Stomach (tissue), 9 donors: ENCODE data around the gene RNASEH2A. TPM values are rescaled to one million over a fixed set of nuclear protein-coding genes. Genes with fewer than 3 reads are reported as not detected.

ENCODE experiments used
- DNase-seq, 2 donors: peaks; one replicate each; pipeline versions ENCODE4 v3.0.0 to v3.0.0-alpha.2; 2013 to 2019
- H3K27ac ChIP-seq, 5 donors: fragments of 200-600 bp in 4 of 5; sonication (generic) in 4 of 5; one replicate each; pipeline ENCODE4 v1.5.1; 2013 to 2019; ENCODE audit warnings: mild to moderate bottlenecking in 1 of 5, moderate library complexity in 1 of 5
- H3K27me3 ChIP-seq, 3 donors: fragments of 200-600 bp; sonication (generic); one replicate each; pipeline ENCODE4 v1.5.1; 2017 to 2019; ENCODE audit warnings: mixed run types in 1 of 3
- H3K36me3 ChIP-seq, 4 donors: fragments of 200-600 bp; sonication (generic); 1 replicate in 3 of 4; 2 replicates in 1 of 4; pipeline ENCODE4 v1.5.1; 2016 to 2019
- H3K4me1 ChIP-seq, 4 donors: fragments of 200-600 bp; sonication (generic); one replicate each; pipeline ENCODE4 v1.5.1; 2016 to 2019
- H3K4me3 ChIP-seq, 4 donors: fragments of 200-600 bp; sonication (generic) in 3 of 4; one replicate each; pipeline ENCODE4 v1.5.1; 2016 to 2019; ENCODE audit warnings: mild to moderate bottlenecking in 1 of 4
- H3K9me3 ChIP-seq, 4 donors: fragments of 200-600 bp; sonication (generic); one replicate each; pipeline ENCODE4 v1.5.1; 2016 to 2019
- CTCF ChIP-seq, 7 experiments: fragments of 450-650 bp in 4 of 7; fragments of 200-600 bp in 3 of 7; sonication (generic) in 3 of 7; IDR thresholded peaks; one replicate each; pipeline ENCODE4 v1.5.1; 2016 to 2019; ENCODE audit warnings: antibody characterized with exemption in 7 of 7, control low read depth in 2 of 7, mild to moderate bottlenecking in 1 of 7
- EP300 ChIP-seq: sonication (generic); formaldehyde crosslinking; IDR thresholded peaks from one replicate; pipeline ENCODE4 v1.6.1; 2017; ENCODE audit warnings: antibody characterized with exemption
- POLR2A ChIP-seq, 4 donors: fragments of 450-650 bp; IDR thresholded peaks; one replicate each; pipeline ENCODE4 v1.6.1; 2016; ENCODE audit warnings: antibody characterized with exemption in 4 of 4, control low read depth in 2 of 4, mild to moderate bottlenecking in 1 of 4, moderate library complexity in 1 of 4
- POLR2AphosphoS5 ChIP-seq, 3 donors: sonication (generic); formaldehyde crosslinking; IDR thresholded peaks; one replicate each; pipeline ENCODE4 v1.6.1; 2016; ENCODE audit warnings: antibody characterized with exemption in 3 of 3
- WGBS, 5 donors: extraction: QIAGEN DNeasy Blood & Tissue Kit in 3 of 5; methylation state at CpG; one replicate each; pipeline versions ENCODE4 v1.1.5 to v1.1.7; 2013 to 2018; 5-methylcytosine and 5-hydroxymethylcytosine counted together
- intact Hi-C: fragments of 100-400 bp; cut with DNase I; formaldehyde crosslinking; loops from one replicate; pipeline ENCODE4 v1.15.1; 2023; ENCODE audit warnings: low total_unique reads
- polyA plus RNA-seq, 3 donors: library from polyadenylated mRNA; stranded (reverse); fragments of 200-250 nt; gene quantifications; one replicate each; pipeline ENCODE4 v1.2.3, GENCODE V29; 2013
- total RNA-seq, 5 donors: library from RNA; depleted of rRNA; stranded (reverse); fragments of >200 nt; gene quantifications; one replicate each; pipeline versions ENCODE4 v1.1.0 to v1.2.3, GENCODE V29; 2014 to 2016
- donor health status: healthy with polysubstance abuse.
- donor health status: Bipolar disorder and iron deficiency.
- donor health status: healthy.

RNASEH2A gene
- total and polyA plus RNA-seq, 8 donors = 0.45 to 36.2 (median 6.3) TPM

GRCh38 chr19:12821761-12822160, 15.4 kb downstream of the RNASEH2A start:
- Histone ChIP-seq H3K4me1 (peaks cover 0 to 10% (median 8%) of the 10 kb centered on the region in 4 donors), H3K27me3 (peaks cover 0 to 41% (median 21%) of the 10 kb centered on the region in 3 donors), H3K9me3 (peaks cover 0 to 9% (median 2%) of the 10 kb centered on the region in 4 donors), H3K27ac (no peak overlapping the region), H3K4me3 (no peak overlapping the region), H3K36me3 (no peaks in the 10 kb centered on the region)
- intact Hi-C loops = no loop called here
- no peak for DNase-seq
- TF ChIP-seq EP300 (no peak), POLR2AphosphoS5 (IDR thresholded peaks at IDR 0.05) (no peak), CTCF (IDR thresholded peaks at IDR 0.05) (no peak), POLR2A (IDR thresholded peaks at IDR 0.05) (no peak)
- WGBS, 5 donors = 82 to 90% (median 86%) methylated on average over 2 of the region's 2 CpGs

GRCh38 chr19:12825254-12826131, 19.1 kb downstream of the RNASEH2A start:
- intact Hi-C loops = no loop called here
- WGBS, 5 donors = 5 to 7% (median 6%) methylated on average over 30 to 46 of the region's 46 CpGs
- peak; percentile 30 to 63 for DNase-seq
- TF ChIP-seq CTCF (IDR thresholded peaks at IDR 0.05) (peak in 2 of 7 experiments; percentile 28 to 29), EP300 (no peak)
- peaks cover 0 to 20% (median 16%) of the 10 kb centered on the region in 4 donors for H3K4me1 ChIP-seq
- no peak overlapping the region for H3K27ac ChIP-seq
- H3K27me3 ChIP-seq = peaks cover 0 to 78% (median 56%) of the 10 kb centered on the region in 3 donors
- H3K9me3 ChIP-seq = peaks cover 0 to 9% (median 2%) of the 10 kb centered on the region in 4 donors
- H3K4me3 ChIP-seq = peak overlapping the region in 1 of 4 donors; percentile 4
- no peaks in the 10 kb centered on the region for H3K36me3 ChIP-seq

- H3K4me1 ChIP-seq = peaks cover 3 to 34% (median 29%) of the 10 kb centered on the region in 4 donors
- H3K27me3 ChIP-seq = peaks cover 21 to 100% (median 81%) of the 10 kb centered on the region in 3 donors
- 5 to 7% (median 6%) methylated on average over 23 of the region's 23 CpGs for WGBS, 5 donors
- no peak for TF ChIP-seq POLR2A (IDR thresholded peaks at IDR 0.05)
- TF ChIP-seq CTCF (IDR thresholded peaks at IDR 0.05) = no peak
- TF ChIP-seq POLR2AphosphoS5 (IDR thresholded peaks at IDR 0.05) = no peak
- TF ChIP-seq EP300 = no peak
- no peak overlapping the region for H3K27ac ChIP-seq
- no peak overlapping the region for H3K4me3 ChIP-seq
- DNase-seq = peak; percentile 49 to 65
- no peaks in the 10 kb centered on the region for H3K9me3 ChIP-seq
- intact Hi-C loops = no loop called here
- H3K36me3 ChIP-seq = no peaks in the 10 kb centered on the region
Measured at GRCh38 chr19:12828494-12828893, 22.1 kb downstream of the RNASEH2A start.

GRCh38 chr19:12833418-12833737, 27.0 kb downstream of the RNASEH2A start:
- intact Hi-C loops = no loop called here
- no peak for TF ChIP-seq POLR2AphosphoS5 (IDR thresholded peaks at IDR 0.05)
- no peak for TF ChIP-seq EP300
- no peak for TF ChIP-seq POLR2A (IDR thresholded peaks at IDR 0.05)
- no peak for TF ChIP-seq CTCF (IDR thresholded peaks at IDR 0.05)
- 1 to 4% (median 3%) methylated on average over 2 to 5 of the region's 5 CpGs for WGBS, 5 donors
- no peak for DNase-seq
- no peaks in the 10 kb centered on the region for H3K9me3 ChIP-seq
- peaks cover 17 to 52% (median 45%) of the 10 kb centered on the region in 4 donors for H3K4me1 ChIP-seq
- peak overlapping the region; percentile 45 to 65 (median 48) for H3K4me3 ChIP-seq
- H3K27me3 ChIP-seq = peaks cover 33 to 100% (median 93%) of the 10 kb centered on the region in 3 donors
- no peak overlapping the region for H3K27ac ChIP-seq
- no peaks in the 10 kb centered on the region for H3K36me3 ChIP-seq
